Stimulated activated CD8-positive, alpha-beta memory T cell treated with anti-CD3 and anti-CD28 coated beads, Interleukin-15, amount 100 ng/mL, for 1 hour (primary cell): ENCODE results near the gene DNASE1L1.
A peak's percentile ranks its signal among the peaks of the same experiment; 100 is the strongest.

ENCODE experiments used
- DNase-seq: peaks from one replicate; pipeline ENCODE4 v3.0.0-alpha.2; 2020; ENCODE audit warnings: low read depth

The DNASE1L1 gene

DNA sequence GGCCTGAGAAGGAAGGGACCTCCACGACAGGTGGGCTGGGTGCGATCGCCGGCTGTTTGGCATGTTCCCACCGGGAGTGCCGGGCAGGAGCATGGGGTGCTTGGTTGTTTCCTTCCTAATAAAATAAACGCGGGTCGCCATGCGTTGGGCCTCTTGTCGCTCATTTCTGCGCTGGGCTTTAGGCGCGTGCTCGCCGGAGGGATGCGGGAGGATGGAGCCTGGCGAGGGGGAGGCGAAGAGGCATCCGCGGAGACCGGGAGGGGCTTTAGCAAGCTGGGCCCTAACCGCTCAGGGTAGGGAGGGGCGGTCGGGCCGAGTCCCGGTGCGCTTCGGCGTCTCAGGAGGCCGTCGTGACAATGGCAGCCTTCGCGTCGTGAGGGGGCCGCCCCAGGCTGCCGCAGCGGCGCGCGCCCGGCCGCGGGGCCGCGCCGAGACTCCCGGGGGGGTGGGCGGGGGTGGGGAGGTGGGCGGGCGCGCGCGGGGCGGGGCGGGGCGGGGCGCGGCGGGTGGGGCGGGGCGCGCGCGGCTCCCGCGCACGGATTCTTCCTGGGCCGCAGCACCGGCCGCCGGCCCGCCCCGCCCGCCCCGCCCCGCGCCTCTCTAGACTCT is 27.4 kb upstream of the DNASE1L1 start:
- DNase-seq: no peak

DNA sequence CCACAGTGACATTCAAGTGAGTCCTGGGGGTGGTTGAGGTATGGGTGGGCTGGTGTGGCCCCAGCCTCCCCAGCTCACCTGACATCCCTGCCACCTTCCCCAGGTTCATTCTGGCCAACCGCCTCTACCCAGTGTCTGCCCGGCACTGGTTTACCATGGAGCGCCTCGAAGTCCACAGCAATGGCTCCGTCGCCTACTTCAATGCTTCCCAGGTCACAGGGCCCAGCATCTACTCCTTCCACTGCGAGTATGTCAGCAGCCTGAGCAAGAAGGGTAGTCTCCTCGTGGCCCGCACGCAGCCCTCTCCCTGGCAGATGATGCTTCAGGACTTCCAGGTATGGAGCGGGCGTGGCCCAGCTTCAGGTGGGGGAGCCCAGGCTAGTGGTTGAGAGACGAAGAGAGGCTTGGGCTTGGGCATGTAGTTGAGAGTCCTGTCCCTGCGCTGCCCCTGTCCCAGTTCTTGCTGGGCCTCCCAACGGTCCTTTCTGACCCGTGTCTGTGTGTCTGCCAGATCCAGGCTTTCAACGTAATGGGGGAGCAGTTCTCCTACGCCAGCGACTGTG is 26.2 kb upstream of the DNASE1L1 start:
- DNase-seq: no peak

DNA sequence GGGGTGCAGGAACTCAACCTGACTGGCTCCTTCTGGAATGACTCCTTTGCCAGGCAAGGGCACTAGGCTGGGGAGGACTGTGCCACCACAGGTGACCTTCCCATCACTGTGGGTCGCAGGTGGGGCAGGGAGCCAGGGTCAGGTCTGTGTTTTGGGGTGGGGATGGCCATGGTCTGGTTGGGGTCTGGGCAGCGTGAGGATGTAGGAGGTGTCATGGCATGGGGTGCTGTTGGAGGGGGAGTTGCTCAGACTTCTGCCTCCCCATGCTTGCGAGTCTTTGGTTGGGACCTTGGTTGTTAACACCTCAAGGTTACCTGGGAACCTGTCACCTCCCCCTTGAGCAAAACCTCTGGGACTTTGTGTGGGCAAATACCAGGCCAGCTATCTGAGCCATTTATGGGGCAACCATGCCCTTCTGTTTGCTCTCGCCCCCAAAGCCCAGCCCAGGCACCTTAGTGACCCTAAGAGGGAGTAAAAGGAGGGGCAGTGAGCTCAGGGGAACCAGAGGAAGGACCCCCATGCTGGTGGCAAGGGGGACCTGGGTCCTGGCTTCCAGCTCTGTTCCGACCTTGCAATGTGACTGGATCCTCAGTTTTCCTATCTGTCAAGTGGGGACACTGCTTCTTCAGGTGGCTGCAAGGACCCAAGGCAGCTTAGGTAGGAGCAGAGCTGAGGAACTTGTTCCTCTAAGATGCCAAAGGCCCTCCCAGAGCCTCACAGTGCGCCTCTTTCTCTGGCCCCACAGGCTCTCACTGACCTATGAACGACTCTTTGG is 25.5 kb upstream of the DNASE1L1 start:
- no peak for DNase-seq

DNA sequence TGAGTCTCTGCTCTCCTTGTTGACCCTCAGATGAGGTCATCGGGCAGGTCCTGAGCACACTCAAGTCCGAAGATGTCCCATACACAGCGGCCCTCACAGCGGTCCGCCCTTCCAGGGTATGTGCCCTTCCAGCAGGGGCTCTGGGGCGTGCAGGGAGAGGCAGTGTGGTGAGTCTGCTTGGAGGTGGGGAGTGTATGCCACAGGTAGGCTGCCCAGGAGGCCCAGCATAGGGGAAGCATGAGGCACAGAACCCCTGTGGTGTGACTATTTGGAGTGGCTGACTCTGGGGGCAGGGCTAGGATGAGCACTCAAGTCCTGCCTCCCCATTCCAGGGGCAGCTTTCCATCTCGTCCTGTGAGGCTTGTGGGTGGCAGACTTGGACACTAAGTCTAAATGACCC is 24.6 kb upstream of the DNASE1L1 start:
- DNase-seq: no peak

DNA sequence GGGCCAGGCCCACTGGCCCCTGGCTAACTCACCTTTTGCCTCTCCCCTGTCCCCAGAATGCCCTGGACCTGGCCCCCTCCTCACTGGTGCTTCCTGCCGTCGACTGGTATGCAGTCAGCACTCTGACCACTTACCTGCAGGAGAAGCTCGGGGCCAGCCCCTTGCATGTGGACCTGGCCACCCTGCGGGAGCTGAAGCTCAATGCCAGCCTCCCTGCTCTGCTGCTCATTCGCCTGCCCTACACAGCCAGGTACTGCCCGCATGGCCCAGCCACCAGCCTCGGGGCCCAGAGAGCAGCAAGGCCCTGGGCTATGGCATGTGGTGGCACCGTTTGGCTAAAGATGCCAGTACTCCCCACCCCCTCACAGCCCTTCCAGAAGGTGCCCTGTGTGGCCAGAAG is 23.2 kb upstream of the DNASE1L1 start:
- no peak for DNase-seq

DNA sequence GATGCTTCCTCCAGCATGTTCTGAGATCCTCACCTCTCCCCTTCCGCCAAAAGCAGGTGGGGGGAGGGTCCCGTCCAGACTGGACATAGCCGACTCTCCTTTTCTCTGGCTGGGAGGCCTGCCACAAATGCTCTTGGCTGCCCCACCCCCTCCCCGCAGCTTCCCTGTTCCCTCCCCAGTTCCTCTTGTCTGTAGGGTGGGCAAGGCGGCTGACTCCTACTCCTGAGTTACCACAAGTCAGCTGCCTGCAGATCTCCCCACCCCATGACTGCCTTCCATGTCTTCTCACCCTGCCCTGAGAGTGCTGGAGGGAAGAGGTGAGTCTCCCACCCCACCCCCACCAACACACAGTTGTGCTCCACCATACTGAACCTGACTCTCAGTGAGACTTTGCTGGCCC is 22.3 kb upstream of the DNASE1L1 start:
- no peak for DNase-seq

DNA sequence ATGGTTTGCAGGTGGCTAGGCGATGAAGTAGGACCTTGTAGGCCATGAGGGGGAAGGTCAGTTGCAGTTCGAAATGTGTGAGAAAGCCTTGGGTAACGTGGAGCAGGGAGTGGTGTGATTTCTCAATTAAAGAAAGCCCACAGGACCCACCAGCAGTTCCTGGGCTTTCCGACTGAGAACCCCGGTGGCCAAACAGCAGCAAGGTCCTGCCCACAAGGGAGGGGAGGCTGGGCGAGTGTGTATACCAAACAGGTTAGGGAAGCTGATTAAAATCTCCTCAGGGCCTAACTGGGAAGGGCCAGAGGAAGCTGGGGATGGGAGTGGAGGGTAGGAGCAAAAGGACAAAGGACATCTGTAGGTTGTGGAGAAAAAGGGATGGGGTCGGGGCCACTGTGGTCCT is 21.9 kb upstream of the DNASE1L1 start:
- DNase-seq: no peak

DNA sequence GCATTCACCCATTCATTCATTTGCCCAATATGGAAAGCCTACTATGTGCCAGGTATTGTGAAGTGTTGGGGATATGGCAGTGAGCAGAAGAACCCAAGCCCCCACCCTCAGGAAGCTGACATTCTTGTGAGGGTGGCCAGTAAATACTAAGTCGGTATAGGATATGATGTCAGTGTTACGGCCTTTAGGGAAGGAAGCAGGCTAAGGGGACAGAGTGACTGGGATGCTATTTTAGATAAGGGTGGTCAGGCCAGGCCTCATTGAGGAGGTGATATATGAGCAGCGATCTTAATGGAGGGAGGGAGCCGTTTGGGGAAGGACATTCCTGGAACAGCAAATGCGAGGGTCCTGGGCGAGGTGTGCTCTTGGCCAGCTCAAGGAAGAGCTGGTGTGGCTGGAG is 21.4 kb upstream of the DNASE1L1 start:
- no peak for DNase-seq

DNA sequence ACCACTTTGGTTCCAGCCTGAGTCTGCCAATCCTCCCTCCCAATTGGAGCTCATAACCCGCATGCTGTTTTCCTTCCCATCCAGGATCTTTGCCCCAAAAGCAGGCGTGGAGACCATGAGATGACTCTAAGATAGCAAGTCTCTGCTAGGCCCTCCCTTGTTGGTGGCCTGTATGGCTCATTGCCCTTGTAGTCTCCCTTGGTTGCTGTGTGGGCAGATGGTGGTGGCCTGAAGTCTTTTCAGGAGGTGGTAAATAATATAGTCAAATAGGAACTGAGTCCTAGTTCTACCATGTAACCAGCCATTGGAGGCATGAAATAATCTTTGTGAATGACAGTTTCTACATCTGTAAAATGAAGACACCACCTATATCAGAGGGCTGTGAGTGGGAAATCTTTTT is 20.7 kb upstream of the DNASE1L1 start:
- DNase-seq: no peak

DNA sequence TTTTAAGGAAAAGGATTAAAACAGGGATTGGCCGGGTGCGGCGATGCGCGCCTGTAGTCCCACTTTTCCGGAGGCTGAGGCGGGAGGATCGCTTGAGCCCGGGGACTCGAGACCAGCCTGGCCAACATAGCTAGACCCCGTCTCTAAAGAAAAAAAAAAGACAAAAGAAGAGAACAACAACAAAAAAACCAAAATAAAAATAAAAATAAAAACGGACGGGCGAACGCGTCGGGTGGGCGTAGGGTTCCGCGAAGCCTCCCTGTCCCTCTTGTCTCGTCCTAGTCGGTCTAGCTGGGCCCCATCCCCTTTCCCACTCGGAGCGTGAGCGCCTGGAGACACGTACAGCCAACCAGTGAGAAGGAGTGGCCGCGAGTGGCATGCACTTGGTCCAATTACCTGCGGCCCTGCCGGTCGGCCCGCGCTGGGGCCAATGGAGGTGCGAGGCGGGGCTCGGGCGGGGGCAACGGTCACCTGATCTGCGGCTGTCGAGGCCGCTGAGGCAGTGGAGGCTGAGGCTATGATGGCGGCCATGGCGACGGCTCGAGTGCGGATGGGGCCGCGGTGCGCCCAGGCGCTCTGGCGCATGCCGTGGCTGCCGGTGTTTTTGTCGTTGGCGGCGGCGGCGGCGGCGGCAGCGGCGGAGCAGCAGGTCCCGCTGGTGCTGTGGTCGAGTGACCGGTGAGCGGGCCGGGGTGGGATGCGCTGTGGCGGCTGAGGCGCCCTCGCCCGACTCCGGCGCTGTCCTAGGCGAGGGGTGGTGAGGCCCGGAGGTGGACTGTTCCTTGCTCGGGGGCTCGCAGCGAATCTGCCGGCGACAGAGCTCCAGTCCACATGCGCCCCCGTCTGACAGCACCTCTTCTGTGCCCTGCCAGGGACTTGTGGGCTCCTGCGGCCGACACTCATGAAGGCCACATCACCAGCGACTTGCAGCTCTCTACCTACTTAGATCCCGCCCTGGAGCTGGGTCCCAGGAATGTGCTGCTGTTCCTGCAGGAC is 19.4 kb upstream of the DNASE1L1 start, which contains the start of gene ATP6AP1:
TSS of gene ATP6AP1 (plus strand) at position 502 of the 996 bp plus-strand sequence. CDS start at position 518, 16 bp downstream.
- DNase-seq: peak; percentile 67

DNA sequence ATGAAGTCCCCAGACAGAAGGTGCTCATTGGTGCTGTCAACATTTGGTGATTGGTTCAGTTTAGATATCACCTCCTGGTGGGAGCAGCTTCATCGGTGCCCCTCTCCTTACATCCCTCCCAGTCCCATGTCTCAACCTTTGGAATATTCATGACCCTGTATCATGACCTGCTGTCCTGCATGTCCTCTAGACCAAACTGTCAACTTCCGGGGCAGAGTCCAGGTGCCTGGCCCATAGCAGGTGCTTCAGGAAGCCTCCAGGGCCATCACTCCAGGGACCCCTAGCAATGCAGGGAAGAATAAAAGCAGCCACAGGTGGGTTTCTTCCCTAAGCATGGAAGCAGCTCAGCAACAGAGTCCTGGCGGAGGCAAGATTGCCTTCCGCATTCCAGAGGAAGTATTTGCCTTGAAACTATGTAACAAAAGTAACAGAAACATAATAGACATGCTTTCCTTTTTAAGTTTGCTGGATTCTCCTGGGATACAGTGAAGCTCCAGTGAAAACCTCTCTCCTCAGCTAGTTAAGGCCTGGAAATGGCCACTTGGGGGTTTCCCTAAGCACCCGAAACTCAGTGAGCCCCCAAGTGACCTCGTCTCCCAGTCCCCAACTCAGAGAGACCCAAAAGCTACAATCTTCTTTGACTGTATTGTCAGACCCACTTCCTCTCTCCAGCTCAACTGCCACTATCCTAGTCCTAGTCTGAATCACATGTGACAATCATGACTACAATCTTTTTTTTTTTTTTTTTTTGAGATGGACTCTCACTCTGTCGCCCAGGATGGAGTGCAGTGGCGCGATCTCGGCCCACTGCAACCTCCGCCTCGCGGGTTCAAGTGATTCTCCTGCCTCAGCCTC is 18.1 kb upstream of the DNASE1L1 start:
- DNase-seq: no peak

DNA sequence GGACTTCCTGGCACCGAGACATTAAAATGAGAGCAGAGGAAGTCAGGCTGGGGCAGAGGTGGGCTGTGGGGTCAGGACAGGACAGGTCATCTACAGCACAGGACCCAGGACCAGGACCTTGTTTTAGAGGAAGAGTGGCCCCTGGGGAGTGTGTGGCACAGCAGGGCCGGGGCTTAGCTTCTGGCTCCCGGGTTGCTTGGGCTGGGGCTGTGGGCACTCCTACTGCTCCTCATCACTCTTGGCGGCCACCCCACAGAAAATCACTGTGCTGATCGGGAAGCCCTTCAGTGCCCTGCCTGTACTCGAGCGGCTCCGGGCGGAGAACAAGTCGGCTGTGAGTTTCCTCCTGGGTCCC is 11.3 kb upstream of the DNASE1L1 start:
- DNase-seq: no peak

DNA sequence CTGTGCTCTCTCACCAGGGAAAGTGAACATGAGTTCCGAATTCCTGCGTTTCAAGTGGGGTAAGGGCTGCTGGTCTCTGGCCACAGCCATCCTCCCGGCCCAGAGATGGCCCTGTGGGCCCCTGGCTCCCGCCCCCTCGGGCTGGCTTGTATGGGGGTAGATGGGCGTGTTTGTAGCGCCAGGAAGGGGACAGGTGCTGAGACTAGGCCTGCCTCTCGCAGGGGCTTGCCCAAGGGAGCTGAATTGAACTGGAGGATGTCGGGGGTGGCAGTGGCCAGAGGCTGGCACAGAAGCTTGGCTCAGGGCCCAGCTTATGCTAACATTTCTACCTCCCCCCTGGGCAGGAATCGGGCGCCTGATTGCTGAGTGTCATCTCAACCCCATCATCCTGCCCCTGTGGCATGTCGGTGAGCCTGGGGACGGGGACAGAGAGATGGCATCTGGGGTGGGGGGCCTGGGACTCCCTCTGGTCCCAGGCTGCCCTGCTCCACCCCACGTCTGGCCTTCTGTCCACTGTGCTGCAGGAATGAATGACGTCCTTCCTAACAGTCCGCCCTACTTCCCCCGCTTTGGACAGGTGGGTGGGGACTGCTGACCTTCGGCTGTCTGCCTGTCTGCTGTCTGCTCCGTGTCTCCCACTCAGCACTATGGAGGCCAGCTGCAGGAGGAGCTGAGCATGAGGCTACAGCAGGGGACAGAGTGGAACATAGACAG is 10.8 kb upstream of the DNASE1L1 start:
- DNase-seq: no peak

DNA sequence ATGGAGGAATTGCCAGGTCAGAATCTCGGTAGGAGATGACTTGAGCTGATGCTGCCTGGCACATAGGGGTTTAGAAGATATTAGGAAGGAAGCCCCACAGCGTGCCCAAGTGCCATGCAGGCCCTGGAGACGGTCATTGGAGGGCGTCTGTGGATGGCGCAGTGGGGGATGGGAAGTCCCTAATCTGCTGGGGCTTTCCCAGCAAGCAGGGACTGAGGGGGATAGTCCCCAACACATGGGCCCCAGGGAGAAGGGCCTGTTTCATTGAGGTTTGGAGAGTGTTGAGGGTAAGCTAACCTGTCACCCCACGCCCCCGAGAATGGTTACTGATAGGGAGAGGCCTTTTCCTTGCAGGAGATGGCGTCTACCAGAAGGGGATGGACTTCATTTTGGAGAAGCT is 10.1 kb upstream of the DNASE1L1 start:
- no peak for DNase-seq

DNA sequence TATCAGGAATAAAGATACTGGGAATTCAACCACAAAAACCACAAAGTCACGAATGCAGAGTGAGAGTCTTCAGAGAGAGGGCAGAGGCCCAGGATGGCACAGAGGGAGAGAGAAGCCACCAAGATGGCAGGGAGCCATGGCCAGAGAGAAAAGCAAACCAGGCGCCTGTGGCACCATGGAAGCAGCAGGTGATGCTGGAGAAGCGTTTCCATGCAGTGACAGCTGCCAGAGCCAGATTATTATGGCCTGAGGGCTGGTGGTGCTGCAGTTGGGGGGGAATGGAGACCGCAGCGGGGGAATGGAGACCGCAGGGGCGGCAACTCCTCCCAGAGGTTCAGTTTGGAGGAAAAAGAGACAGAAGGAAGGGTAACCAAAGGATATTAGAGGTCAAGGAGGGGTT is 8.1 kb upstream of the DNASE1L1 start:
- DNase-seq: no peak

DNA sequence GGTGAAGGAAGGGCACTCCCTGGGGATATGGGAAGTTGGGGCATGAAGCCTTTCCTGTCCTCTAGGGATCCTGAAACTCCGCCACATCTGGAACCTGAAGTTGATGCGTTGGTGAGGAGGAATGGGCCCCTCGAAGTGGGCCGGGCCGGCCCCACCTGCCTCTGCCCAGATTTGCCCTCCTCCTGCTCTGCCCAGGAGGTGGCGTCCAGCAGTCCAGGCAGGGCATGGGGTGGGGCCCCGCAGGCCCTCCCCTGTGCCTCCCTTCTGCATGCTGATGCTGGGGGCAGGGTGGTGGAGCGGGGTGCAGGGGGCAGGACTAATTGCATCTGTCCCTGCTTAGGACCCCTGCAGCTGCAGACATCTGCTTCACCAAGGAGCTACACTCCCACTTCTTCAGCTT is 4.1 kb upstream of the DNASE1L1 start:
- DNase-seq: no peak

DNA sequence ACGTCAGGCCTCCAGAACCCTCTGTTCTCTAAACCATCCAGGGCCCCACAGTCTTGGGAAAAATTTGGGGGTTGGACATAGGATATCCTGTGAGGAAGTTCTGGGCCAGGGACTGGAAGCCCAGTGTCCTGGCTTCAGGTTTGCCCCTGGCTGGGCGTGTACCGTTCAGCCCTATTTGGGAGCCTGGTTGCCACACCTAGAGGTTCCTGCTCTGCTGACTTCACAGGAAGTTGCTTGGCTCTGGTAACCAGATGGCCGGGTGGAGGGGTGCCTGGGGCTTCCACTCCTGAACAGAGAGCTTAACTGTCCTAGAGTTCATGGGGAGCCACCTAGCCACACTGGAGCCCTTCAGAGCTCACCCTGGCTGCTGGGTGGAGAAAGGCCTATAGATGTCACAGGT is 3.4 kb upstream of the DNASE1L1 start:
- DNase-seq: no peak

DNA sequence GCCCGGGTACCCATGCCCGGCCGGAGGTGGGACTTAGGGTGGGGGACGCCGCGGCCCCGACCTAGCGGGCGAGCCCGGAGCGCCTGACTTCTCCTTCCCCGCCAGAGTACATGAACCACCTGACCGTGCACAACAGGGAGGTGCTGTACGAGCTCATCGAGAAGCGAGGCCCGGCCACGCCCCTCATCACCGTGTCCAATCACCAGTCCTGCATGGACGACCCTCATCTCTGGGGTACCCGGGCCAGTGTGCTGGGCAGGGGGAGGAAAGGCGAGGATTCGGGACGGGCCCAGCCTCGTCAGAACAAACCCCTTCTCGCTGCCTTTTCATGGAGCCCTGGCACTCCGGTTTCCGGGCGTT is 2.9 kb upstream of the DNASE1L1 start:
- no peak for DNase-seq

DNA sequence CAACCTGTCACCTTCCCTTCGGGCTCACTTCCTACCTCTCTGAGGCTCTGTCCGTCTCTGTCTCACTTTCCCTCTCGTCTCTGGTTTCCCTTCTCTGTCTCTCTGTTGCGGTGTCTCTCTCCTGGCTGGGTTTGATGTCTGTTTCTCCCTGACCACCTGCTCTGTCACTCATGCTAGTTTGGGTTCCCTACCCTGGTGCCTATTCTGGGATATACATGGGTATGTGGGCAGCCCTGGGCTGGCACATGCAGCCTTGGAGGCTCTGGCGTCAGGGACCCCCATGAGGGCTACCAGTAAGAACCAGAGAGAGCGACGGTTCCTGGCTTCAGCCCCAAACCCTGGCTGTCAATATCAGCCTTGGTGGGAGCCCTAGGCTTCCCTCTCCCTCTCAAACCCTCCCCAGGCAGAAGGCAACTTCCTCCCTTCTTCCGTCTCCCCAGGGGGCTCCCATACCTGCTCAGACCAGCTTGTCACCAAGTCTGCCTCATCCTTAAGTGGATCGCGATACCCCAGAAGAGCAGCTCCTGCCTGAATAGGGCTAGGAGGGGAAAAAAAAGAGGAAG is 314 bp downstream of the DNASE1L1 start:
- DNase-seq: no peak

DNA sequence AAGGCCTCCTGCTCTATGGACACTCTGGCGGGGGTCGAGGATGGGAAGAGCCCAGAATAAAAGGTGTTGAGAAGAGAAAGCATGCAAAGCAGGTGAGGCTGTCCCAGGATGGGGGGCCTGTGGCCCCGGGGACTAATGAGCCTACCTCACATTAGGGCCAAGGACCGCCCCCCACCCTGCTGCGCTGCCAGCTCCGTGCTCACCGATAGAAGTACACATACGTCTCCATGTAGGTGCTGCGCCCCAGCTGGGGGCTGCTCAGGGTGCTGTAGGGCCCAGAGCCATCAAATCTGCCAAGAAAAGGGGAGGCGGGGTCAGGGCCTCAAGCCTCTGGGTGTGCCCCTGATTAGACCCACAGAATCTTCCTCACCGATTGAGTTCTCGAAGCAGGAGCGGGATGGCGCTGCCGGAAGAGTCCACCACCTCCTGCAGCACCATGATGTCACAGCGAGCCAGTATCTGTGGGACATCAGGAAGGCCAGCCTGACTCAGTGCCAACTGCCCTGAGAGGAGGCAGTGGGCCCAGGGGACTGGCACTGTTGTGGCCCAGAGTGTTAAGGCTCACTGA is 4.3 kb downstream of the DNASE1L1 start:
- no peak for DNase-seq
